Tibial artery (tissue), 4 donors: ENCODE data around the gene AMH.

Experiments
- DNase-seq, 2 donors: peaks; one replicate each; pipeline ENCODE4 v3.0.0-alpha.2; 2019
- H3K27ac ChIP-seq, 2 donors: fragments of 200-600 bp; sonication (generic) in 1 of 2; 1 replicate in 1 of 2; 2 replicates in 1 of 2; pipeline ENCODE4 v1.5.1; 2018 to 2019; ENCODE audit warnings: mild to moderate bottlenecking in 1 of 2
- H3K27me3 ChIP-seq, 2 donors: fragments of 200-600 bp; sonication (generic) in 1 of 2; one replicate each; pipeline versions ENCODE4 v1.5.1 to v1.6.0; 2016 to 2019
- H3K36me3 ChIP-seq, 3 donors: fragments of 200-600 bp; sonication (generic) in 2 of 3; one replicate each; pipeline ENCODE4 v1.5.1; 2016 to 2019; ENCODE audit warnings: mild to moderate bottlenecking in 2 of 3
- H3K4me1 ChIP-seq, 4 donors: fragments of 200-600 bp; sonication (generic) in 2 of 4; 1 replicate in 3 of 4; 2 replicates in 1 of 4; pipeline ENCODE4 v1.5.1; 2016 to 2019
- H3K4me3 ChIP-seq, 2 donors: fragments of 200-600 bp; sonication (generic) in 1 of 2; 1 replicate in 1 of 2; 2 replicates in 1 of 2; pipeline ENCODE4 v1.5.1; 2018 to 2019; ENCODE audit warnings: mild to moderate bottlenecking in 2 of 2
- H3K9me3 ChIP-seq, 3 donors: fragments of 200-600 bp; sonication (generic) in 1 of 3; one replicate each; pipeline ENCODE4 v1.5.1; 2016 to 2019
- intact Hi-C: fragments of 100-400 bp; cut with DNase I; formaldehyde crosslinking; loops from one replicate; pipeline ENCODE4 v1.15.0; 2023; ENCODE audit warnings: low total_unique reads
- TF ChIP-seq, protein P1 (sequence below), 2 experiments: fragments of 200-600 bp in 1 of 2; fragments of 450-650 bp in 1 of 2; IDR thresholded peaks; one replicate each; pipeline ENCODE4 v1.5.1; 2017 to 2019; ENCODE audit warnings: antibody characterized with exemption in 2 of 2, mild to moderate bottlenecking in 1 of 2, moderate library complexity in 1 of 2

The AMH gene

GRCh38 chr19:2246801-2247361, 2.2 kb upstream of the AMH start:
- Histone ChIP-seq H3K27ac (no peak overlapping the region), H3K4me3 (no peak overlapping the region), H3K36me3 (peaks cover 50 to 65% (median 59%) of the 10 kb centered on the region in 3 donors), H3K9me3 (no peaks in the 10 kb centered on the region), H3K27me3 (peaks cover 0 to 58% of the 10 kb centered on the region in 2 donors), H3K4me1 (peaks cover 0 to 39% (median 30%) of the 10 kb centered on the region in 4 donors)
- no peak for DNase-seq
- intact Hi-C loops: no loop called here
- TF ChIP-seq, protein P1, sequence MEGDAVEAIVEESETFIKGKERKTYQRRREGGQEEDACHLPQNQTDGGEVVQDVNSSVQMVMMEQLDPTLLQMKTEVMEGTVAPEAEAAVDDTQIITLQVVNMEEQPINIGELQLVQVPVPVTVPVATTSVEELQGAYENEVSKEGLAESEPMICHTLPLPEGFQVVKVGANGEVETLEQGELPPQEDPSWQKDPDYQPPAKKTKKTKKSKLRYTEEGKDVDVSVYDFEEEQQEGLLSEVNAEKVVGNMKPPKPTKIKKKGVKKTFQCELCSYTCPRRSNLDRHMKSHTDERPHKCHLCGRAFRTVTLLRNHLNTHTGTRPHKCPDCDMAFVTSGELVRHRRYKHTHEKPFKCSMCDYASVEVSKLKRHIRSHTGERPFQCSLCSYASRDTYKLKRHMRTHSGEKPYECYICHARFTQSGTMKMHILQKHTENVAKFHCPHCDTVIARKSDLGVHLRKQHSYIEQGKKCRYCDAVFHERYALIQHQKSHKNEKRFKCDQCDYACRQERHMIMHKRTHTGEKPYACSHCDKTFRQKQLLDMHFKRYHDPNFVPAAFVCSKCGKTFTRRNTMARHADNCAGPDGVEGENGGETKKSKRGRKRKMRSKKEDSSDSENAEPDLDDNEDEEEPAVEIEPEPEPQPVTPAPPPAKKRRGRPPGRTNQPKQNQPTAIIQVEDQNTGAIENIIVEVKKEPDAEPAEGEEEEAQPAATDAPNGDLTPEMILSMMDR (IDR thresholded peaks at IDR 0.05): no peak

GRCh38 chr19:2247433-2248101, 1.6 kb upstream of the AMH start:
- intact Hi-C loops: no loop called here
- peaks cover 50 to 65% (median 59%) of the 10 kb centered on the region in 3 donors for H3K36me3 ChIP-seq
- no peaks in the 10 kb centered on the region for H3K9me3 ChIP-seq
- peaks cover 0 to 65% of the 10 kb centered on the region in 2 donors for H3K27me3 ChIP-seq
- peaks cover 0 to 39% (median 31%) of the 10 kb centered on the region in 4 donors for H3K4me1 ChIP-seq
- DNase-seq: no peak
- TF ChIP-seq, protein P1 (IDR thresholded peaks at IDR 0.05): no peak
- H3K4me3 ChIP-seq: no peak overlapping the region
- no peak overlapping the region for H3K27ac ChIP-seq

DNA sequence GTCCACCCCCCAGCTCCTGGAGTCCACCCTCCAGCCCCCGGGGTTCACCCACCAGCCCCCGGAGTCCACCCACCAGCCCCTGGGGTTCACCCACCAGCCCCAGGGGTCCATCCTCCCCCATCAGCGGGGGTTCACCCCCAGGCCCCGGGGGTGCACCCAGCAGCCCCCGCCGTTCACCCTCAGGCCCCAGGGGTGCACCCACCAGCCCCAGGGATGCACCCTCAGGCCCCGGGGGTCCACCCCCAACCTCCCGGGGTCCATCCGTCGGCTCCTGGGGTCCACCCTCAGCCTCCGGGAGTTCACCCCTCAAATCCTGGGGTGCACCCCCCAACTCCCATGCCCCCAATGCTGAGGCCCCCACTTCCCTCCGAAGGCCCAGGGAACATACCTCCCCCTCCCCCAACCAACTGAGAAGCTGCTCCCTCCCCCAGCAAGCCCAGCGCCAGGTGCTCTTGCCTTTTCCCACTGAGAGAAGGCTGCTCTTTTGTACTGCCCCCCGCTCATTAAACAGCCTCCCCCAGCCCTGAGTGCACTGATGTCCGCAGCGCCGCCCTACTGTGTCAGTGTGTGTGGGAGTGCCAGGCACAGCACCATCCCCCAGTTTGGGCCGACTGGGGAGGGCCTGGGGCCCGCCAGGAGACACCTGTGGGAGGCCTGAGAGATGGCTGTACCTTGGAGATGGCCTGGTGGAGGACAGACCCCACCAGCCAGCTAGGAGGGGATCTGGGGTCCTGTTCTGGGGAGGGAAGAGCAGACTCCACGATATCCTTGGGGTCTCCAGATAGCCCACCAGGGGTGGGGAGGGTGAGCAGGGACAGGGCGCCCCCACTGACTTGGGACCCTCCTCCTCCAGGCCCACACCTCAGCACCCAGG, 750 bp upstream of the AMH start:
- no peaks in the 10 kb centered on the region for H3K9me3 ChIP-seq
- H3K4me3 ChIP-seq: no peak overlapping the region
- peaks cover 0 to 73% of the 10 kb centered on the region in 2 donors for H3K27me3 ChIP-seq
- no peak overlapping the region for H3K27ac ChIP-seq
- no peak for DNase-seq
- H3K36me3 ChIP-seq: peaks cover 49 to 58% (median 56%) of the 10 kb centered on the region in 3 donors
- TF ChIP-seq, protein P1 (IDR thresholded peaks at IDR 0.05): no peak
- peaks cover 0 to 40% (median 35%) of the 10 kb centered on the region in 4 donors for H3K4me1 ChIP-seq
- intact Hi-C loops: no loop called here

GRCh38 chr19:2249880-2250765, 1.0 kb downstream of the AMH start:
- Histone ChIP-seq H3K36me3 (peaks cover 31 to 40% (median 39%) of the 10 kb centered on the region in 3 donors), H3K27me3 (peaks cover 3 to 79% of the 10 kb centered on the region in 2 donors), H3K9me3 (no peaks in the 10 kb centered on the region), H3K27ac (no peak overlapping the region), H3K4me1 (peaks cover 0 to 44% (median 38%) of the 10 kb centered on the region in 4 donors), H3K4me3 (no peak overlapping the region)
- DNase-seq: no peak
- intact Hi-C loops: loop anchor here (2.0 kb wide), 1 partner anchor 25 kb away; no protein-coding TSS in a partner anchor
- TF ChIP-seq, protein P1 (IDR thresholded peaks at IDR 0.05): no peak

DNA sequence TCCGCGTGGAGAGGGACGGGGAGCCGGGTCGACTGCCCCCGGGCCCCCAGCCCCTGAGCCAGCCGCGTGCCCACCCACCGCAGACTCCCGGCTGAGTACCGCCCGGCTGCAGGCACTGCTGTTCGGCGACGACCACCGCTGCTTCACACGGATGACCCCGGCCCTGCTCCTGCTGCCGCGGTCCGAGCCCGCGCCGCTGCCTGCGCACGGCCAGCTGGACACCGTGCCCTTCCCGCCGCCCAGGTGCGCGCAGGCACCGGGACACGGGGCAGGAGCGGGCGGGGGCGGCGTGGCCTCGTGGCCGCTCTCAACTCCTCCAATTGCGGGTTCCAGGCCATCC, 1.6 kb downstream of the AMH start:
- DNase-seq: no peak
- no peaks in the 10 kb centered on the region for H3K9me3 ChIP-seq
- no peak overlapping the region for H3K27ac ChIP-seq
- no peak overlapping the region for H3K4me3 ChIP-seq
- H3K4me1 ChIP-seq: peaks cover 0 to 44% (median 38%) of the 10 kb centered on the region in 4 donors
- H3K36me3 ChIP-seq: peaks cover 25 to 34% (median 32%) of the 10 kb centered on the region in 3 donors
- intact Hi-C loops: loop anchor here (2.0 kb wide), 1 partner anchor 26 kb away; no protein-coding TSS in a partner anchor
- TF ChIP-seq, protein P1 (IDR thresholded peaks at IDR 0.05): no peak
- peaks cover 3 to 73% of the 10 kb centered on the region in 2 donors for H3K27me3 ChIP-seq
